ENCODE measurements around the gene NEK1. TPM values are rescaled to one million over a fixed set of nuclear protein-coding genes. Genes with fewer than 3 reads are reported as not detected.

NEK1 gene
- total and polyA plus RNA-seq, 2 of the 13 experiments (the other 11 are each of a cell fraction or from before 2014, with no cell fraction given), result 2.9 to 5.4 TPM

DNA sequence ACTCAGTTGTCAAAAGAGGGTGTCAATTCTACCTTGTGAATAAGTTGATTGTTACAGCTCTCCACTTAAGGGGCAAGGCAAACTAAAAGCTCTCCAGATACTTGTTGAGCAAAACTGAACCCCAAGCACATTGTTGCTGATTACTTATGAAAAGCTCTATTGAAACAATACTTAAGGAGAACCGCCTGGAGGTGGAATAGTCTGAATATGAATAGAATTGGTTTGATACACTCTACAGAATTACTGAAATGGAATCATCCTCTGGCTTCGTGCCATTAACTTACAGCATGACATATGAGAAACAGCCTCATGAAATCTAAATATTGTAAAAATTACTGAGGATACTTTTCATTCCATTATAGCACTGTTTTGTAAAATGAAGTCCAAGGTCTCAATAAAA, 214.6 kb downstream of the NEK1 start:
- BruUV-seq (replicated peaks), result no TSS peak
- no peaks in the 10 kb centered on the region for H4K20me1 ChIP-seq (ENCODE audit: insufficient read depth, low read length)
- no peak overlapping the region for H3K27ac ChIP-seq (ENCODE audit: extremely low read length, insufficient read depth, low read length)
- H3K79me2 ChIP-seq (ENCODE audit: insufficient read depth, low read length), result no peaks in the 10 kb centered on the region
- no peak overlapping the region for H2AFZ ChIP-seq (ENCODE audit: low read length)
- POLR2A ChIA-PET, result no interaction called here
- CTCF ChIA-PET (ENCODE audit: low intra/inter-chr PET ratio, low total read pairs), result no interaction called here
- FAIRE-seq (no peak), DNase-seq (ENCODE audit: low spot score) (no peak), ATAC-seq (no peak)
- in situ Hi-C loops (cut with HindIII; ENCODE audit: extremely low pct_ligation_motif_present, low pct_unique_long_range_greater_than_20kb), result no loop called here
- 0 out of 5 replicates have a peak, but pooled peaks cover 0 to 2% of the 10 kb centered on the region in 2 experiments for H3K36me3 ChIP-seq (replicated peaks in 1 of 2; ENCODE audit: control insufficient read depth in 1 of 2, insufficient read depth in 2 of 2, low read length in 2 of 2)
- intact Hi-C loops (cut with micrococcal nuclease; ENCODE audit: unreplicated experiment), result no loop called here
- H3K9me3 ChIP-seq (ENCODE audit: low read length), result no peaks in the 10 kb centered on the region
- 96% methylated on average over 2 of the region's 2 CpGs for WGBS (ENCODE audit: low lambda C conversion rate)
- H3K27me3 ChIP-seq (ENCODE audit: control insufficient read depth in 1 of 2, insufficient read depth in 2 of 2, low read length in 2 of 2), result no peaks in the 10 kb centered on the region
- H3K4me1 ChIP-seq (ENCODE audit: insufficient read depth, low read length), result no peaks in the 10 kb centered on the region
- H3K4me2 ChIP-seq (ENCODE audit: low read depth, low read length), result no peak overlapping the region
- TF ChIP-seq WIZ (CRISPR knock-in tag; IDR thresholded peaks at IDR 0.05) (no peak), ZNF251 (CRISPR knock-in tag; IDR thresholded peaks at IDR 0.05) (no peak), SMAD9 (CRISPR knock-in tag; IDR thresholded peaks at IDR 0.05) (no peak), ESRRA (CRISPR knock-in tag; IDR thresholded peaks at IDR 0.05; ENCODE audit: low read depth) (no peak), ZNF10 (CRISPR knock-in tag; IDR thresholded peaks at IDR 0.05; ENCODE audit: borderline replicate concordance, low read depth) (no peak), ZMAT3 (CRISPR knock-in tag; conservative IDR thresholded peaks at IDR 0.05) (no peak), ZNF747 (CRISPR knock-in tag; IDR thresholded peaks at IDR 0.05; ENCODE audit: borderline replicate concordance) (no peak), KDM4B (CRISPR knock-in tag; IDR thresholded peaks at IDR 0.05) (no peak), ZNF775 (CRISPR knock-in tag; IDR thresholded peaks at IDR 0.05; ENCODE audit: borderline replicate concordance) (no peak), YY1 (IDR thresholded peaks at IDR 0.05; ENCODE audit: insufficient read depth, insufficient replicate concordance, low read depth, low read length) (no peak), ZNF335 (CRISPR knock-in tag; IDR thresholded peaks at IDR 0.05) (no peak), ISX (CRISPR knock-in tag; conservative IDR thresholded peaks at IDR 0.05) (no peak), SP5 (CRISPR knock-in tag; IDR thresholded peaks at IDR 0.05; ENCODE audit: borderline replicate concordance, low read depth) (no peak), ZNF720 (CRISPR knock-in tag; IDR thresholded peaks at IDR 0.05) (no peak), MXI1 (IDR thresholded peaks at IDR 0.05; ENCODE audit: borderline replicate concordance, low read depth, low read length) (no peak), KDM3A (CRISPR knock-in tag; IDR thresholded peaks at IDR 0.05; ENCODE audit: low read depth) (no peak)
- TF ChIP-seq, protein P1, sequence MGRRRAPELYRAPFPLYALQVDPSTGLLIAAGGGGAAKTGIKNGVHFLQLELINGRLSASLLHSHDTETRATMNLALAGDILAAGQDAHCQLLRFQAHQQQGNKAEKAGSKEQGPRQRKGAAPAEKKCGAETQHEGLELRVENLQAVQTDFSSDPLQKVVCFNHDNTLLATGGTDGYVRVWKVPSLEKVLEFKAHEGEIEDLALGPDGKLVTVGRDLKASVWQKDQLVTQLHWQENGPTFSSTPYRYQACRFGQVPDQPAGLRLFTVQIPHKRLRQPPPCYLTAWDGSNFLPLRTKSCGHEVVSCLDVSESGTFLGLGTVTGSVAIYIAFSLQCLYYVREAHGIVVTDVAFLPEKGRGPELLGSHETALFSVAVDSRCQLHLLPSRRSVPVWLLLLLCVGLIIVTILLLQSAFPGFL (CRISPR knock-in tag; IDR thresholded peaks at IDR 0.05), result no peak
- TF ChIP-seq, protein P2, sequence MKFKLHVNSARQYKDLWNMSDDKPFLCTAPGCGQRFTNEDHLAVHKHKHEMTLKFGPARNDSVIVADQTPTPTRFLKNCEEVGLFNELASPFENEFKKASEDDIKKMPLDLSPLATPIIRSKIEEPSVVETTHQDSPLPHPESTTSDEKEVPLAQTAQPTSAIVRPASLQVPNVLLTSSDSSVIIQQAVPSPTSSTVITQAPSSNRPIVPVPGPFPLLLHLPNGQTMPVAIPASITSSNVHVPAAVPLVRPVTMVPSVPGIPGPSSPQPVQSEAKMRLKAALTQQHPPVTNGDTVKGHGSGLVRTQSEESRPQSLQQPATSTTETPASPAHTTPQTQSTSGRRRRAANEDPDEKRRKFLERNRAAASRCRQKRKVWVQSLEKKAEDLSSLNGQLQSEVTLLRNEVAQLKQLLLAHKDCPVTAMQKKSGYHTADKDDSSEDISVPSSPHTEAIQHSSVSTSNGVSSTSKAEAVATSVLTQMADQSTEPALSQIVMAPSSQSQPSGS (CRISPR knock-in tag; IDR thresholded peaks at IDR 0.05), result no peak
- TF ChIP-seq, protein P3, sequence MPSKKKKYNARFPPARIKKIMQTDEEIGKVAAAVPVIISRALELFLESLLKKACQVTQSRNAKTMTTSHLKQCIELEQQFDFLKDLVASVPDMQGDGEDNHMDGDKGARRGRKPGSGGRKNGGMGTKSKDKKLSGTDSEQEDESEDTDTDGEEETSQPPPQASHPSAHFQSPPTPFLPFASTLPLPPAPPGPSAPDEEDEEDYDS (CRISPR knock-in tag; IDR thresholded peaks at IDR 0.05), result no peak
- H3K9ac ChIP-seq (ENCODE audit: insufficient read depth, low read depth, low read length), result no peak overlapping the region
- no peak overlapping the region for H3K4me3 ChIP-seq (replicated peaks in 1 of 3; ENCODE audit: insufficient read depth in 1 of 3, low read depth in 2 of 3, low read length in 3 of 3)

Measured in HepG2 (cell line).